ENCODE measurements around the gene ANKRD16.
"Not testable (repeated sequence)": the region's sequence is repeated elsewhere in the genome, so short reads cannot be mapped to it uniquely, and the experiment has no call there.

The ANKRD16 gene

DNA sequence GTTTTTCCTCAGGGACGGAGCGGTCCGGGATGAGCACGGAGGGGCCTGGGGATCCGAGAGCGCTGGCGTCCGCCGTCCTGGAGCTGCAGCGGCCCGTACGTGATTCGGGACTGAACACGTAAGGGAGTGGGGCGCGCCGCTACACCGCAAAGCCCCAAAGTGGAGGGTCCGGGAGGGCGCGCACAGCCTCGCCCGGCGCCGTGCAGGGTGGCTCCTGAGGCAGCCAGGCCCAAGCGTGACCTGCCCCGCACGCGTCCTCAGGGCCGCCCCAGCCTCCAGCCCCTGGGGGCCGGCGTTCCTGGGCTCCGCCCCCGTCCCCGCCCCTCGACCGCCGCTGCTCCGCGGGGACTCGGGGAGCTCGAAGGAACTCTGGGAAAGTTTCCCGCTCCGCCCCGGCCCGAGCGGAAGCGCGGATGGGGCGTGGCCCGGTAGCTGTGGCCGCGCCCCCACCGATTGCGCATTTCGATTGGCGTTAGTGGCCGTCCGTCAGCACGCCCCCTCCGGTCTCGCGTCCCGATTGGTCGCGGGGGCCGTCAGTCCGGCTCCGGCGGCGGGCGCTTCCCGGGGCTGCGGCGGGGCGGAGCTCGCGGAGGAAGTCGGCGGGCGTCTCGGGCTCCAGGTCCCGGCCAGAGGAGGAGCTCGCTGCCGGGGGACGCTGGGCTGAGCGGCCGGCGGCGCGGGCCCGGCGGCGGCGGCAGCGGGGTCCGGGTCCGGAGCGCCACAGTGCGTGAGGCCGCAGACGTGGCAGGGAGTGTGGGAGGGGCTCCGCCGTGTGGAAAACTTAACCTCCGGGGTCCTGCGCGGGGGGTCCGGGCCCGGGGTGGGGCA lies at the start of gene ANKRD16, which contains the start of gene FBH1:
ANKRD16 (minus strand) TSS at position 270 of the 828 bp plus-strand sequence. CDS start 539 bp downstream, outside the sequence.
FBH1 (plus strand) TSS at position 620 of the 828 bp plus-strand sequence; CDS start at position 723, 103 bp downstream.
- DNase-seq, result peak; percentile 97

- DNase-seq, result no peak
Observed at GRCh38 chr10:5938291-5938690, 48.6 kb upstream of the ANKRD16 start.

DNA sequence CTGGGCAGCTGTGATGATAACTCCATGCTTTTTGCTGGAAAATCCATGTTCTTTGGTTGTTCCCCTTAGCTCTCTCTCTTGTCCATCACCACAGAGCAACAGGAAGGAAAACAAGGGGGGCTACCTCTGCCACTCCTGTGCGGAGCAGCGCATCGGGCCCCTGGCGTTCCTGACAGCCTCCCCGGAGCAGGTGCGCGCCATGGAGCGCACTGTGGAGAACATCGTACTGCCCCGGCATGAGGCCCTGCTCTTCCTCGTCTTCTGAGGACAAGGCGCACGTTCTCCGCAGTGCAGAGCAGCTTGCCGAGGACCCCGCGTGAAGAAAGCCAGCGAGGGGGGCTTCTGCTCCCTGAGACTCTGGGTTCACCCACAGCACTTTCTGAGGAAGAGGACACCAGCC lies 47.3 kb upstream of the ANKRD16 start:
- DNase-seq, result no peak

DNA sequence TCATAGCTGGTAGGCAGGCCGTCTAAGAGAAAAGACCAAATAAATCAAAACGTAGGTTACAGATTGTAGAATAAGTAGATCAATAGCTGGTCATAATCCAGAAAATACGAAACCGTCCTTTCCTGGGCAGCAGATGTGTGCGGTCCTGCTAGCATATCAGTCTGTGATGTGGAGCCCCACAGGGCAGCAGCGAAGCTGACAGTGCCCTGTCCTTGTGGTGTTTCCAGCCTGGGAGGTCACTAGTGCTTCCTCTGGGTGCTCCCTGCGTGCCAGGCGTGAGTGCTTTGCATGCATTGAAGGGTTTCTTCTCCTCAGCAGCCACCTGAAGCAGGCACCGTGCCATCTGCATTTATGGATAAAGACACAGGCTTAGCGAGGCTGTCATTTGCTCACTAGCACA lies 45.9 kb upstream of the ANKRD16 start:
- DNase-seq, result no peak

- no peak for DNase-seq
Observed at GRCh38 chr10:5933909-5934546, 44.3 kb upstream of the ANKRD16 start.

DNA sequence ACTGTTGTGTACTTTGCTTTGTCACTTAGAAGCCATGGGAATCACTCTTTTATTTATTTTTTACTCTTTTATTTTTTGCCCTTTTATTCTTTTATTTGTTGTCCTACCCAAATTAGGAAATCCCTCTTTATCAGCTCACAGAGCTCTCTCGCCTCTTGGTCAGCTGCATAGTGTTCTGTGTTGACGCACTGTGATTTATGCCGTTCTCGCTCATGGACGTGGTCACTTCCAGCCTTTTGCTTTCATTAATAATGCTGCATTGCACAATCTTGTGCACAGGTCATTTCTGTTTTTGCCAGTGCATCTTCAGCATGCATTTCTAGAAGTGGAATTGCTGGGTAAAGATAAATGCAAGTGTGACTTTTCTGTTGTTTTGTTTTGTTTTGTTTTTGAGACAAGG lies 42.7 kb upstream of the ANKRD16 start:
- no peak for DNase-seq

- no peak for DNase-seq
Observed at GRCh38 chr10:5930272-5930671, 40.6 kb upstream of the ANKRD16 start.

GRCh38 chr10:5929442-5929841 lies 39.7 kb upstream of the ANKRD16 start:
- no peak for DNase-seq

GRCh38 chr10:5927306-5927705 lies 37.6 kb upstream of the ANKRD16 start:
- no peak for DNase-seq

DNA sequence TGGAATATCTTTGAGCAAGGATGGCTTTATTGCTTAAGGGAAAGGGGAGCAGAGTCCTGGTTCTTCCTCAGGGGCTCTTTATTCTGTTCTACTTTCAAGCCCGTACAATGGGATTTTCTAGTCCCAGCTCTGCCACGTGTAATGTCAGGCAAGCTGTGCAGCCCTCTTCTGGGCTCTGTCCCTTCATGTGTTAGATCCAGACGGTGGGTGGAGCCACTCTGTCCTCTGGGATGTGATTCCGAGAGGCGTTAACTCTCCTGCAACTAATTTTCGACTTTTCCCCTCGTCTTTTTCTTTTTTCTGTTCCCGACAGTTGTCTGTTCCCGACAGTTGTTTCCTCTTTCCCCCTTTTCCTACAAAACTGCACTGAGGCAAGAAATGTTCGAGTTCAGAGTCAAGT lies 35.2 kb upstream of the ANKRD16 start:
- no peak for DNase-seq

GRCh38 chr10:5921746-5922145 lies 32.1 kb upstream of the ANKRD16 start:
- no peak for DNase-seq

- DNase-seq, result no peak
Observed at GRCh38 chr10:5919568-5919967, 29.9 kb upstream of the ANKRD16 start.

GRCh38 chr10:5918763-5919162 lies 29.1 kb upstream of the ANKRD16 start:
- DNase-seq, result no peak

- DNase-seq, result no peak
Observed at GRCh38 chr10:5917305-5917704, 27.6 kb upstream of the ANKRD16 start.

DNA sequence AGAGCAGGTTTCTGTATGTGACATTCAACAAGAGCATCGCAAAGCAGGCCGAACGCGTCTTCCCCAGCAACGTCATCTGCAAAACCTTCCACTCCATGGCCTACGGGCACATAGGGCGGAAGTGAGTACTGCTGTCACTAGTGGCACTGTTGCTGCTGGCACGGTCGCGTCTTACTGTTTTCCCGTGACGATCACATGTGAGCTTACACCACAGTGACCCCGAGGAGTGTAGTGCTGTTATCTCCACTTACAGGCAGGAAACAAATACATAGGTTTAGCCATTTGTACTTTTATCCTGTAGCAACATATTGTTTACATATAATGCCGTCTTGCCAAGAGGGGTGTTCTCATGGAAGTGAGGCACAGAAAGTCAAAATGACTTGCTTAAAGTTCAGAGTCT lies 25.8 kb upstream of the ANKRD16 start:
- DNase-seq, result no peak

DNA sequence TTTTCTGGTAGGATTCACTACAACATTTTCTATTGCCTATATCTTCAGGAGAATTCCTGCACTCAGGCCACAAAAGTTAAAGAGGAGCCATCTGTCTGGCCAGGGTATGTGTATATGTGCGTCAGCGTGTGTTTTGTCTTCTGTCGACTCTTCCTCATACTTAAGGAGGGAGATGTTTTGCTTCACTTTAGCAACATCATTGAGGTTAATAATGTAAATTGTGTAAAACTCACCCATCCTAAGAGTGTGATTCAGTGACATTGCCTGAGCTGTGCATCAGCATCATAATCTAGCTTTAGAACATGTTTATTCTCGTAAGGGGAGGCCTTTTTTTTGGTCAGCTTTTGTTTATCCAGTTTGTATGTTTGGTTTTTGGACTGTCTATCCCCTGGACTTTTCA lies 24.0 kb upstream of the ANKRD16 start:
- no peak for DNase-seq

DNA sequence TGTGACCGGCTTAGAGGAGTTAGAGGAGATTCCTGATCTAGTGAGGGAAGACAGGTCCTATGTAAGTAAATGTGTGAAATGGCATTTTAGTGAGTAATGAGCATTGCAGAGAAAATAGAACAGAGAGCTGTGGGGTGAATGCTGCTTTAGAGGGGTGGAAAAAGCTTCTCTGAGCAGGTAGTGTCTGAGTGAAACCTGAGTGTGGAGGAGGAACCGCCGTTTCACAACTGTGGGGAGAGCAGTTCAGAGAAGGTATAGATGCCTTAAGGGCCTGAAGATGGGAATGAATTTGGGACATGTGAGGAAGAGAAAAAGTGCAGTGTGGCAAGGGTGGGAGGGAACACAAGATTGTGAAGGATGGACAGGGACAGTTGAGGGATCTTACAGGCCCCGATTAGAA lies 22.0 kb upstream of the ANKRD16 start:
- no peak for DNase-seq

DNA sequence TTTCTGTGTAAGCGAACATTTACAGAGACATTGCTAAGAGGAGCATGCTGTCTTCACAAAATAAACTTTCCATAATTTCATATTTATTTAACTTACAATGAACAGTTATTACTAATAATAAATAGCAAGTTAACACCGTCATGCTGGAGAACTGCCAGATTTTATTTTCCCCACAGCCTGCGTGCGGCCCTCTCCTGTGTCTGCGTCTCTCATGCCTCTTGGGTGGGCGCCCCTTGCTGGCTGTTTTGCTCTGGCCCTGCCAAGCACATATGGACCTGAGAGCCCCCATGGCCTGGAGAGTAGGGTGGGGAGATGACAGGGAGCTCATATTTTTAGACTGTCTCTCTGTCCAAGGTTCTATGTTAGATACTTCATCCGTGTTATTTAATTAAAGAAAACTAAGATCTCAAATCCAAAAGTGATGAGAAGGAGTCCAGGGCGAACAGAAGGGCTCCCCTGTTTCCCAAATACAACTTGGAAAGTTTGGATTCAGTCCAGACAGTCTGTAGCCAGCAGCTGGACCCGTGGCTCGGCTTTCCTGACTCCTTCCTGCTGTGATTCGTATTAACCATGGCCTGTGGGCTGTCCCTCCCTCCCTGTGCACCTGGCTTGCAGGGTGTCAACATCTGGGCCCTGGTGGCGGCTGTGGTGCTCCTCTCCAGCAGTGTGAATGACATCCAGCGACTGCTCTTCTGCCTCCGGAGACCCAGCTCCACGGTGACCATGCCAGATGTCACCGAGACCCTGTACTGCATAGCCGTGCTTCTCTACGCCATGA lies 20.8 kb upstream of the ANKRD16 start:
- no peak for DNase-seq

GRCh38 chr10:5908676-5909075 lies 19.0 kb upstream of the ANKRD16 start:
- not testable (repeated sequence) for DNase-seq

GRCh38 chr10:5906651-5907050 lies 17.0 kb upstream of the ANKRD16 start:
- no peak for DNase-seq

- DNase-seq, result no peak
Observed at GRCh38 chr10:5905854-5906507, 16.3 kb upstream of the ANKRD16 start.

DNA sequence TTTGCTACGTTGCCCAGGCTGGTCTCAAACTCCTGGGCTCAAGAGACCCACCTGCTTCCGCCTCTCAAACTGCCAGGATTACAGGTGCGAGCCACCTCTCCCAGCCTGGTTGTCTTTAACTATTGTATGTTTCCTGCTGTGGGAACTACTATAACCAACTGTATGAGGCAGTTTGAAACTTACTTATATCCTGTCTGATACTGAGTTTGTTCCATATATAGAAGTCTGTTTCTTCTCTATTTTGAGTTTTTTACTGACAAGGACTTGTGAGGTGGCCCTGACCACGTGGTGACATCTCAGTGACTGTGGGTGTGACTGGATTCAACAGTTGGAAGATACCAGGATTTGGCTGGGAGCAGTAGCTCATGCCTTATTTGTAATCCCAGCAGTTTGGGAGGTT lies 14.5 kb upstream of the ANKRD16 start:
- DNase-seq, result no peak

DNA sequence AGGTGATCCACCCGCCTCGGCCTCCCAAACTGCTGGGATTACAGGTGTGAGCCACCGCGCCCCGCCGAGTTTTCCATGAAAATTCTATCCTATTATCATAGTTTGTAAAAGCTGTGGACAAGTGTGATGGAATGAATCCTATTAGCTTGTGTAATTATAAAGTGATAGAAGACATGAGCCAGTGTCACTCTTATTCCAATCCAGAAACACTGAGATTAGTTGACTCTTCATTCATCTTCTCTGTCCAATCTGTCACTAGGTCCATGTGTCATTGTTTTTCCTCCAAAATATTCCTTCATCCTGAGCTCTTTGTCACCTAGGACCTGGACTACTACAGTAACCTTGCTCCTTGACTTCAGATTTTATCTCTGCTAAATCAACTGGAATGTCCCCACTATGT lies 13.9 kb upstream of the ANKRD16 start:
- DNase-seq, result no peak
